Lower leg skin (tissue), 3 donors: ENCODE data around the gene HOMER1.

Experiments used
- POLR2A ChIP-seq, 2 donors: fragments of 450-650 bp; IDR thresholded peaks; one replicate each; pipeline ENCODE4 v1.6.1; 2016 to 2017; ENCODE audit warnings: antibody characterized with exemption in 2 of 2, mild to moderate bottlenecking in 1 of 2, moderate library complexity in 1 of 2
- TF ChIP-seq, protein P1 (sequence below), 3 donors: fragments of 450-650 bp; IDR thresholded peaks; one replicate each; pipeline ENCODE4 v1.5.1; 2016; ENCODE audit warnings: antibody characterized with exemption in 3 of 3, mild to moderate bottlenecking in 3 of 3, moderate library complexity in 2 of 3

DNA sequence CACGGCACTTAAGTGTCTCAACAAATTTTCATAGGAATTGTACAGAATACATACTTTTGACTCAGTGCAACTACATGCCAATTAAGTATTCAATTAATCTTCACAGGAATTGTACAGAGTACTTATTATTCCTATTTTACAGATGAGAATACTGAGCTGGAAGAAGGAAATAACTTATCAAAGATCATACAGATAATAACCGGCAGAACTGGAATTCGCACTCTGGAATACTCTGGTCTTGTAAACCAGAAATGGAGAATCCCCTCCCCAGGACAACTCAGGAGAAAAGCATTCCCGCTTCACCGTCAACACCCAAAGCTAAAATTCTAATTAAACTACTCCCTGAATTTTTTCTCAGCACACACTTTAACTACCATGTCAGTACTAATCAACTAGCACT, 112.7 kb downstream of the HOMER1 start:
- TF ChIP-seq, protein P1, sequence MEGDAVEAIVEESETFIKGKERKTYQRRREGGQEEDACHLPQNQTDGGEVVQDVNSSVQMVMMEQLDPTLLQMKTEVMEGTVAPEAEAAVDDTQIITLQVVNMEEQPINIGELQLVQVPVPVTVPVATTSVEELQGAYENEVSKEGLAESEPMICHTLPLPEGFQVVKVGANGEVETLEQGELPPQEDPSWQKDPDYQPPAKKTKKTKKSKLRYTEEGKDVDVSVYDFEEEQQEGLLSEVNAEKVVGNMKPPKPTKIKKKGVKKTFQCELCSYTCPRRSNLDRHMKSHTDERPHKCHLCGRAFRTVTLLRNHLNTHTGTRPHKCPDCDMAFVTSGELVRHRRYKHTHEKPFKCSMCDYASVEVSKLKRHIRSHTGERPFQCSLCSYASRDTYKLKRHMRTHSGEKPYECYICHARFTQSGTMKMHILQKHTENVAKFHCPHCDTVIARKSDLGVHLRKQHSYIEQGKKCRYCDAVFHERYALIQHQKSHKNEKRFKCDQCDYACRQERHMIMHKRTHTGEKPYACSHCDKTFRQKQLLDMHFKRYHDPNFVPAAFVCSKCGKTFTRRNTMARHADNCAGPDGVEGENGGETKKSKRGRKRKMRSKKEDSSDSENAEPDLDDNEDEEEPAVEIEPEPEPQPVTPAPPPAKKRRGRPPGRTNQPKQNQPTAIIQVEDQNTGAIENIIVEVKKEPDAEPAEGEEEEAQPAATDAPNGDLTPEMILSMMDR (IDR thresholded peaks at IDR 0.05) = no peak
- TF ChIP-seq POLR2A (IDR thresholded peaks at IDR 0.05) = no peak
